IgD-negative memory B cell (primary cell): ENCODE results near the gene TLE6. TPM values are rescaled to one million over a fixed set of nuclear protein-coding genes. Genes with fewer than 3 reads are reported as not detected.
"Not testable (repeated sequence)": the region's sequence is repeated elsewhere in the genome, so short reads cannot be mapped to it uniquely, and the experiment has no call there.

Source experiments
- H3K27ac Mint-ChIP-seq, 3 donors: one replicate each; pipeline ENCODE4 v1.8.0; 2020 to 2022; ENCODE audit warnings: mild to moderate bottlenecking in 3 of 3, mixed read lengths in 3 of 3, moderate library complexity in 1 of 3
- H3K27me3 Mint-ChIP-seq: one replicate; pipeline ENCODE4 v1.8.0; 2021; ENCODE audit warnings: mixed read lengths
- H3K36me3 Mint-ChIP-seq: one replicate; pipeline ENCODE4 v1.8.0; 2020; ENCODE audit warnings: mild to moderate bottlenecking, mixed read lengths
- H3K4me1 Mint-ChIP-seq, 3 donors: one replicate each; pipeline ENCODE4 v1.8.0; 2020 to 2022; ENCODE audit warnings: mixed read lengths in 3 of 3, mild to moderate bottlenecking in 1 of 3
- H3K4me3 Mint-ChIP-seq, 4 donors: one replicate each; pipeline ENCODE4 v1.8.0; 2020 to 2022; ENCODE audit warnings: mild to moderate bottlenecking in 4 of 4, mixed read lengths in 4 of 4, moderate library complexity in 3 of 4
- H3K9me3 Mint-ChIP-seq, 3 donors: one replicate each; pipeline ENCODE4 v1.8.0; 2020 to 2021; ENCODE audit warnings: mixed read lengths in 3 of 3, mild to moderate bottlenecking in 1 of 3
- polyA plus RNA-seq: library from polyadenylated mRNA; unstranded; fragments of 300-500 nt; fragmentation: Illumina TruSeq; gene quantifications from one replicate; pipeline ENCODE4 v1.2.3, GENCODE V29; 2021

Gene TLE6
- polyA plus RNA-seq, 1 donor from 2014 or later = 0.16 TPM

DNA sequence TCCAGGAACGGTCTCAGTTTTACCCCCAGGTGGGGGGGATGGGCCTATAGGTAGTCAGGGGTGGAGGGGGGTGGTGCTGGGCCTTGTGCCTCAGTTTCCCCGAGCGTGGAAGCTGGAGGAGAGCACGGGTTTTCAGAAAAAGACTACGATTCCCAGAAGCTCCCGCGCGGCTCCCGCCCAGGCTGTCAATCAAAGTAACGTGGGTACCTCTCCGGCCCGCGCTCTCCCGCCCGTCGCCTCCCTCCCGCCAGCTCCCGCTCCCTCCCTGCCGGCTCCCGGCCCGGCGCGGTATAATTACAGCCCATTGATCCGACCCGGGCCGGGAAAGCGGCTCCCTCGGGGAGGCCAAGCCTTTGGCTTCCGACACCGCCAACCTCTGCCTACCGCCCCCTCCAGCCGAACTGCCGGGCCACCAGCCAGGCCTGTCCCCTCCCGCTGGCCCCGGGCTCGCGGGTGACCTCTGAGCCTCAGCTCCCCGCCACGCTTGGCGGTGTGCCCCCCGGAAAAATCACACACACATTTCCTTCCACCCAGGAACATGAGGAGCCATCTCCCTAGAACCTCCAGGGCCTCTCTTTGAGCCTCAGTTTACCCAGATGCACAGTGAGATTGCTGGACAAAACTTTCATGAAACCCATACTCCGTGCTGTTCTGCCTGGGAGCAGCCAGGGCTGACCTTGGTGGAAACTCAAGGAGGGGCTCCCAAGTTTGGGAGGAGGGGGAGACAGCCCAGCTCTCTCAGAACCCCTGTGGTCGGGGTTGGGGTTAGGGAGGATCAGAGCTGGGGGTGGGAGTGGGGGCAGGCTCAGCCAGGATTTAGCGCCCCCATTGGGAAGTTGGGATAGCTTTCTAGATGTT lies 59.0 kb downstream of the TLE6 start:
- Mint-ChIP-seq H3K27ac (peak overlapping the region; percentile 95), H3K9me3 (peaks cover 0 to 5% (median 0%) of the 10 kb centered on the region in 3 donors), H3K4me3 (peak overlapping the region; percentile 90 to 98 (median 94)), H3K27me3 (peaks cover 25% of the 10 kb centered on the region), H3K4me1 (peaks cover 9 to 10% (median 10%) of the 10 kb centered on the region in 3 donors), H3K36me3 (no peaks in the 10 kb centered on the region)

DNA sequence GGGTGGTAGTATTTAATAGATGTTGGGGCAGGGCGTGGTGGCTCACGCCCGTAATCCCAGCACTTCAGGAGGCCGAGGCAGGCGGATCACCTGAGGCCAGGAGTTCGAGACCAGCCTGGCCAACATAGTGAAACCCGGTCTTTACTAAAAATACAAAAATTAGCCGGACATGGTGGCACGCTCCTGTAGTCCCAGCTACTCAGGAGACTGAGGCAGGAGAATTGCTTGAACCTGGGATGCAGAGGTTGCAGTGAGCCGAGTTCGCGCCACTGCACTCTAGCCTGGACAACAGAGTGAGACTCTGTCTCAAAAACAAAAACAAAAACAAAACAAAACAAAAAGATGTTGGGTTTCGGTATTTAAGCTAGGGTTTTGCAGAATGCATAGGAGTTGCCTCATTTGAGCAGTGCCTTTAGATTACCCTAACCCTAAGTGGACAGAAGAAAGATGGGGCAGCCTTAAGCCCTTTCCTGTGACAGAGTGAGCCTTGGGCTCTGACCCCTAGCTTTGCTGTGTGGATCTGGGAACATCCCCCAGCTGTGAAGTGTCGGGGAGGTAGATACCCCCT lies 59.7 kb downstream of the TLE6 start:
- peak overlapping the region; percentile 76 to 95 (median 95) for H3K27ac Mint-ChIP-seq
- peak overlapping the region; percentile 60 to 90 (median 82) for H3K4me3 Mint-ChIP-seq
- H3K4me1 Mint-ChIP-seq, H3K9me3 Mint-ChIP-seq, H3K36me3 Mint-ChIP-seq: not testable (repeated sequence)
- peaks cover 25% of the 10 kb centered on the region for H3K27me3 Mint-ChIP-seq

DNA sequence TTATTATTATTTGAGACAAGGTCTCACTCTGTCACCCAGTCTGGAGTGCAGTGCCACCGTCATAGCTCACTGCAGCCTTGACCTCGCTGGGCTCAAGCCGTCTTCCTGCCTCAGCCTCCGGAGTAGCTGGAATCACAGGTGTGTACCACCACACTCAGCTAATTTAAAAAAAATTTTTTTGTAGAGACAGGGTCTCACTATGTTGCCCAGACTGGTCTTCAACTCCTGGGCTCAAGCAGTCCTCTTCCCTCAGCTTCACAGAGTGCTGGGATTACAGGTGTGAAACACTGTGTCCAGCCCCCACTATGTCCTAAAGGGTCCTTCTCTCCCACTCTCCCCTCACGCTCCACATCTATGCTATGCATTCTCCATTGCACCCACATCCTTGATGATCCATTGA lies 60.9 kb downstream of the TLE6 start:
- H3K36me3 Mint-ChIP-seq = no peaks in the 10 kb centered on the region
- no peak overlapping the region for H3K27ac Mint-ChIP-seq
- peaks cover 19% of the 10 kb centered on the region for H3K27me3 Mint-ChIP-seq
- H3K4me1 Mint-ChIP-seq = peaks cover 12 to 16% (median 13%) of the 10 kb centered on the region in 3 donors
- H3K4me3 Mint-ChIP-seq = peak overlapping the region in 1 of 4 donors; percentile 19
- H3K9me3 Mint-ChIP-seq = no peaks in the 10 kb centered on the region

GRCh38 chr19:3039125-3039524 lies 61.8 kb downstream of the TLE6 start:
- H3K4me3 Mint-ChIP-seq = peak overlapping the region in 3 of 4 donors; percentile 5 to 79 (median 59)
- H3K36me3 Mint-ChIP-seq = no peaks in the 10 kb centered on the region
- peak overlapping the region in 1 of 3 donors; percentile 66 for H3K27ac Mint-ChIP-seq
- peaks cover 18% of the 10 kb centered on the region for H3K27me3 Mint-ChIP-seq
- H3K4me1 Mint-ChIP-seq = peaks cover 12 to 16% (median 13%) of the 10 kb centered on the region in 3 donors
- no peaks in the 10 kb centered on the region for H3K9me3 Mint-ChIP-seq

- H3K9me3 Mint-ChIP-seq = no peaks in the 10 kb centered on the region
- H3K4me1 Mint-ChIP-seq = peaks cover 12 to 16% (median 13%) of the 10 kb centered on the region in 3 donors
- H3K36me3 Mint-ChIP-seq = no peaks in the 10 kb centered on the region
- peak overlapping the region in 2 of 3 donors; percentile 66 to 82 for H3K27ac Mint-ChIP-seq
- H3K27me3 Mint-ChIP-seq = peaks cover 14% of the 10 kb centered on the region
- H3K4me3 Mint-ChIP-seq = peak overlapping the region in 2 of 4 donors; percentile 5 to 59
Observed at GRCh38 chr19:3039641-3040077, 62.3 kb downstream of the TLE6 start.

- Mint-ChIP-seq H3K36me3 (no peaks in the 10 kb centered on the region), H3K4me1 (peaks cover 6 to 15% (median 6%) of the 10 kb centered on the region in 3 donors), H3K27ac (peak overlapping the region in 1 of 3 donors; percentile 60), H3K9me3 (no peaks in the 10 kb centered on the region), H3K4me3 (peak overlapping the region in 2 of 4 donors; percentile 17 to 49), H3K27me3 (peaks cover 12% of the 10 kb centered on the region)
Observed at GRCh38 chr19:3041327-3041726, 64.0 kb downstream of the TLE6 start.

- Mint-ChIP-seq H3K4me3 (peak overlapping the region in 1 of 4 donors; percentile 17), H3K27me3 (peaks cover 12% of the 10 kb centered on the region), H3K27ac (peak overlapping the region in 1 of 3 donors; percentile 60), H3K4me1 (peaks cover 5 to 15% (median 6%) of the 10 kb centered on the region in 3 donors), H3K9me3 (no peaks in the 10 kb centered on the region), H3K36me3 (no peaks in the 10 kb centered on the region)
Observed at GRCh38 chr19:3041761-3042620, 64.6 kb downstream of the TLE6 start.

GRCh38 chr19:3042621-3043267 lies 65.4 kb downstream of the TLE6 start:
- no peaks in the 10 kb centered on the region for H3K36me3 Mint-ChIP-seq
- no peak overlapping the region for H3K4me3 Mint-ChIP-seq
- H3K27ac Mint-ChIP-seq = no peak overlapping the region

More at GRCh38 chr19:3042621-3043267, 65.4 kb downstream of the TLE6 start:
- Mint-ChIP-seq H3K9me3 (no peaks in the 10 kb centered on the region), H3K4me1 (peaks cover 9 to 19% (median 9%) of the 10 kb centered on the region in 3 donors), H3K27me3 (peaks cover 12% of the 10 kb centered on the region)

Other genes with a start within 250 kb of the TLE6 start
- gene SLC39A3, start 237.5 kb upstream of the TLE6 start, polyA plus RNA-seq = 86.9 TPM
- 44.2 TPM for gene SGTA, start 194.3 kb upstream of the TLE6 start, polyA plus RNA-seq
- 54.4 TPM for gene THOP1, start 192.1 kb upstream of the TLE6 start, polyA plus RNA-seq
- 4.7 TPM for gene ZNF554, start 157.7 kb upstream of the TLE6 start, polyA plus RNA-seq
- 6.3 TPM for gene ZNF555, start 136.1 kb upstream of the TLE6 start, polyA plus RNA-seq
- gene ZNF556, start 110.2 kb upstream of the TLE6 start, polyA plus RNA-seq = not detected
- gene ZNF57, start 76.6 kb upstream of the TLE6 start, polyA plus RNA-seq = 2.9 TPM
- 1.7 TPM for gene ZNF77, start 32.6 kb upstream of the TLE6 start, polyA plus RNA-seq
- gene TLE2, start 51.7 kb downstream of the TLE6 start, polyA plus RNA-seq = 0.56 TPM
- 443 TPM for gene TLE5, start 84.9 kb downstream of the TLE6 start, polyA plus RNA-seq
- 0.30 TPM for gene GNA11, start 116.8 kb downstream of the TLE6 start, polyA plus RNA-seq
- gene GNA15, start 158.5 kb downstream of the TLE6 start, polyA plus RNA-seq = not detected
- gene S1PR4, start 201.2 kb downstream of the TLE6 start, polyA plus RNA-seq = 448 TPM
- 29.9 TPM for gene NCLN, start 208.4 kb downstream of the TLE6 start, polyA plus RNA-seq
- gene CELF5, start 247.1 kb downstream of the TLE6 start, polyA plus RNA-seq = not detected